Measurements from ENCODE around the gene ELOVL6. TPM values are rescaled to one million over a fixed set of nuclear protein-coding genes. Genes with fewer than 3 reads are reported as not detected.
"Not testable (repeated sequence)": the region's sequence is repeated elsewhere in the genome, so short reads cannot be mapped to it uniquely, and the experiment has no call there.

The ELOVL6 gene
- total RNA-seq, 3 donors from 2014 or later = 9.3 to 11.2 (median 10.1) TPM

GRCh38 chr4:110163327-110164069, 34.9 kb downstream of the ELOVL6 start:
- Mint-ChIP-seq H3K36me3 (ENCODE audit: insufficient read depth) (no peaks in the 10 kb centered on the region), H3K9me3 (peaks cover 3% of the 10 kb centered on the region), H3K4me3 (no peak overlapping the region), H3K27me3 (ENCODE audit: low read depth) (no peaks in the 10 kb centered on the region), H3K4me1 (ENCODE audit: low read depth) (peaks cover 34% of the 10 kb centered on the region)
- DNase-seq = no peak
- ATAC-seq = no peak

GRCh38 chr4:110160618-110161017, 37.8 kb downstream of the ELOVL6 start:
- Mint-ChIP-seq H3K4me1 (ENCODE audit: low read depth) (peaks cover 22% of the 10 kb centered on the region), H3K4me3 (no peak overlapping the region), H3K36me3 (ENCODE audit: insufficient read depth) (no peaks in the 10 kb centered on the region), H3K9me3 (peaks cover 3% of the 10 kb centered on the region), H3K27me3 (ENCODE audit: low read depth) (no peaks in the 10 kb centered on the region)
- no peak for ATAC-seq
- no peak for DNase-seq

- no peaks in the 10 kb centered on the region for H3K36me3 Mint-ChIP-seq (ENCODE audit: insufficient read depth)
- no peak for ATAC-seq
- H3K27me3 Mint-ChIP-seq (ENCODE audit: low read depth) = no peaks in the 10 kb centered on the region
These were observed 38.9 kb downstream of the ELOVL6 start for GRCh38 chr4:110159541-110159940.

GRCh38 chr4:110157580-110157979, 40.8 kb downstream of the ELOVL6 start:
- Mint-ChIP-seq H3K4me3 (no peak overlapping the region), H3K4me1 (ENCODE audit: low read depth) (no peaks in the 10 kb centered on the region), H3K27me3 (ENCODE audit: low read depth) (no peaks in the 10 kb centered on the region), H3K9me3 (peaks cover 3% of the 10 kb centered on the region), H3K36me3 (ENCODE audit: insufficient read depth) (no peaks in the 10 kb centered on the region)
- ATAC-seq (no peak), DNase-seq (no peak)

More at GRCh38 chr4:110159541-110159940, 38.9 kb downstream of the ELOVL6 start:
- Mint-ChIP-seq H3K4me1 (ENCODE audit: low read depth) (peaks cover 13% of the 10 kb centered on the region), H3K4me3 (no peak overlapping the region), H3K9me3 (peaks cover 3% of the 10 kb centered on the region)
- DNase-seq = no peak

GRCh38 chr4:110157166-110157565, 41.2 kb downstream of the ELOVL6 start:
- H3K4me3 Mint-ChIP-seq; H3K4me1 Mint-ChIP-seq (ENCODE audit: low read depth); ATAC-seq; H3K36me3 Mint-ChIP-seq (ENCODE audit: insufficient read depth); H3K27me3 Mint-ChIP-seq (ENCODE audit: low read depth); DNase-seq; H3K9me3 Mint-ChIP-seq: not testable (repeated sequence)

- H3K4me1 Mint-ChIP-seq (ENCODE audit: low read depth) = no peaks in the 10 kb centered on the region
- H3K4me3 Mint-ChIP-seq = no peak overlapping the region
- DNase-seq (no peak), ATAC-seq (no peak)
- H3K27me3 Mint-ChIP-seq (ENCODE audit: low read depth) = no peaks in the 10 kb centered on the region
- H3K9me3 Mint-ChIP-seq = no peaks in the 10 kb centered on the region
- no peaks in the 10 kb centered on the region for H3K36me3 Mint-ChIP-seq (ENCODE audit: insufficient read depth)
These were observed 42.0 kb downstream of the ELOVL6 start for GRCh38 chr4:110156442-110156841.

GRCh38 chr4:110155654-110156053, 42.8 kb downstream of the ELOVL6 start:
- ATAC-seq (no peak), DNase-seq (no peak)
- H3K9me3 Mint-ChIP-seq = no peaks in the 10 kb centered on the region
- H3K4me1 Mint-ChIP-seq (ENCODE audit: low read depth) = no peaks in the 10 kb centered on the region
- no peak overlapping the region for H3K4me3 Mint-ChIP-seq
- H3K36me3 Mint-ChIP-seq (ENCODE audit: insufficient read depth) = no peaks in the 10 kb centered on the region
- no peaks in the 10 kb centered on the region for H3K27me3 Mint-ChIP-seq (ENCODE audit: low read depth)

GRCh38 chr4:110154582-110154981, 43.8 kb downstream of the ELOVL6 start:
- Mint-ChIP-seq H3K9me3 (no peaks in the 10 kb centered on the region), H3K4me1 (ENCODE audit: low read depth) (no peaks in the 10 kb centered on the region), H3K27me3 (ENCODE audit: low read depth) (no peaks in the 10 kb centered on the region), H3K4me3 (no peak overlapping the region), H3K36me3 (ENCODE audit: insufficient read depth) (no peaks in the 10 kb centered on the region)
- DNase-seq (no peak), ATAC-seq (no peak)

GRCh38 chr4:110152386-110152785, 46.0 kb downstream of the ELOVL6 start:
- H3K36me3 Mint-ChIP-seq (ENCODE audit: insufficient read depth) = no peaks in the 10 kb centered on the region
- ATAC-seq (no peak), DNase-seq (no peak)
- no peaks in the 10 kb centered on the region for H3K4me1 Mint-ChIP-seq (ENCODE audit: low read depth)
- no peaks in the 10 kb centered on the region for H3K27me3 Mint-ChIP-seq (ENCODE audit: low read depth)
- H3K9me3 Mint-ChIP-seq = no peaks in the 10 kb centered on the region
- no peak overlapping the region for H3K4me3 Mint-ChIP-seq

- Mint-ChIP-seq H3K4me1 (ENCODE audit: low read depth) (no peaks in the 10 kb centered on the region), H3K36me3 (ENCODE audit: insufficient read depth) (no peaks in the 10 kb centered on the region), H3K27me3 (ENCODE audit: low read depth) (no peaks in the 10 kb centered on the region), H3K9me3 (no peaks in the 10 kb centered on the region), H3K4me3 (no peak overlapping the region)
- no peak for ATAC-seq
- no peak for DNase-seq
These were observed 49.3 kb downstream of the ELOVL6 start for GRCh38 chr4:110149089-110149488.

GRCh38 chr4:110142461-110142860, 56.0 kb downstream of the ELOVL6 start:
- DNase-seq (no peak), ATAC-seq (no peak)
- H3K9me3 Mint-ChIP-seq = no peaks in the 10 kb centered on the region
- H3K36me3 Mint-ChIP-seq (ENCODE audit: insufficient read depth) = no peaks in the 10 kb centered on the region
- no peaks in the 10 kb centered on the region for H3K4me1 Mint-ChIP-seq (ENCODE audit: low read depth)
- no peaks in the 10 kb centered on the region for H3K27me3 Mint-ChIP-seq (ENCODE audit: low read depth)
- H3K4me3 Mint-ChIP-seq = no peak overlapping the region

- Mint-ChIP-seq H3K36me3 (ENCODE audit: insufficient read depth) (no peaks in the 10 kb centered on the region), H3K4me1 (ENCODE audit: low read depth) (no peaks in the 10 kb centered on the region), H3K4me3 (no peak overlapping the region), H3K27me3 (ENCODE audit: low read depth) (no peaks in the 10 kb centered on the region), H3K9me3 (no peaks in the 10 kb centered on the region)
- ATAC-seq (no peak), DNase-seq (no peak)
These were observed 58.6 kb downstream of the ELOVL6 start for GRCh38 chr4:110139815-110140214.

GRCh38 chr4:110139111-110139510, 59.3 kb downstream of the ELOVL6 start:
- H3K36me3 Mint-ChIP-seq (ENCODE audit: insufficient read depth) = no peaks in the 10 kb centered on the region
- DNase-seq (no peak), ATAC-seq (no peak)
- H3K27me3 Mint-ChIP-seq (ENCODE audit: low read depth) = no peaks in the 10 kb centered on the region
- no peak overlapping the region for H3K4me3 Mint-ChIP-seq
- no peaks in the 10 kb centered on the region for H3K4me1 Mint-ChIP-seq (ENCODE audit: low read depth)
- H3K9me3 Mint-ChIP-seq = no peaks in the 10 kb centered on the region

- ATAC-seq = no peak
- Mint-ChIP-seq H3K9me3 (no peaks in the 10 kb centered on the region), H3K4me1 (ENCODE audit: low read depth) (no peaks in the 10 kb centered on the region), H3K4me3 (no peak overlapping the region), H3K36me3 (ENCODE audit: insufficient read depth) (no peaks in the 10 kb centered on the region), H3K27me3 (ENCODE audit: low read depth) (no peaks in the 10 kb centered on the region)
- no peak for DNase-seq
These were observed 59.9 kb downstream of the ELOVL6 start for GRCh38 chr4:110138551-110138950.

GRCh38 chr4:110137829-110138228, 60.6 kb downstream of the ELOVL6 start:
- Mint-ChIP-seq H3K4me3 (no peak overlapping the region), H3K27me3 (ENCODE audit: low read depth) (no peaks in the 10 kb centered on the region), H3K36me3 (ENCODE audit: insufficient read depth) (peaks cover 2% of the 10 kb centered on the region), H3K9me3 (no peaks in the 10 kb centered on the region), H3K4me1 (ENCODE audit: low read depth) (no peaks in the 10 kb centered on the region)
- DNase-seq (no peak), ATAC-seq (no peak)
